WTC11 (cell line): ENCODE measurements around the gene IRS1. TPM values are rescaled to one million over a fixed set of nuclear protein-coding genes. Genes with fewer than 3 reads are reported as not detected.

ENCODE experiments used
- ATAC-seq: fragments of 200-7000 bp; cut with Tn5 transposase; 2 replicates; pipeline ENCODE4 v1.10.0; 2021; ENCODE audit warnings: mild to moderate bottlenecking, moderate library complexity
- CTCF ChIA-PET: fragments of 300-600 bp; sonication (Branson Sonifier 250); formaldehyde crosslinking; loops from one replicate; lab custom pipeline; 2021; ENCODE audit warnings: antibody characterized with exemption; lab: Charles Lee
- POLR2A ChIA-PET: fragments of 350-600 bp; sonication (Branson Sonifier 250); formaldehyde crosslinking; loops from one replicate; lab custom pipeline; 2021; ENCODE audit warnings: antibody characterized with exemption; lab: Charles Lee
- DNase-seq: peaks from one replicate; pipeline ENCODE4 v3.0.0; 2021; ENCODE audit warnings: low spot score
- H3K27ac Mint-ChIP-seq: 2 replicates; pipeline ENCODE4 v1.8.0; 2021; ENCODE audit warnings: mixed read lengths
- H3K27me3 Mint-ChIP-seq: 2 replicates; pipeline ENCODE4 v1.8.0; 2021; ENCODE audit warnings: low read depth, mild to moderate bottlenecking, moderate library complexity, mixed read lengths
- H3K36me3 Mint-ChIP-seq: 2 replicates; pipeline ENCODE4 v1.8.0; 2021; ENCODE audit warnings: mixed read lengths
- H3K4me1 Mint-ChIP-seq: 2 replicates; pipeline ENCODE4 v1.8.0; 2022; ENCODE audit warnings: mixed read lengths
- H3K4me3 Mint-ChIP-seq: 2 replicates; pipeline ENCODE4 v1.8.0; 2021; ENCODE audit warnings: mild to moderate bottlenecking, moderate library complexity, mixed read lengths
- H3K9me3 Mint-ChIP-seq: 2 replicates; pipeline ENCODE4 v1.8.0; 2021; ENCODE audit warnings: mixed read lengths
- AR ChIP-seq: fragments of 250-450 bp; sonication (Bioruptor Pico); IDR thresholded peaks from 2 replicates; pipeline ENCODE4 v1.9.0; 2021; ENCODE audit warnings: mild to moderate bottlenecking
- ARID4B ChIP-seq: sonication (generic); formaldehyde crosslinking; IDR thresholded peaks from 2 replicates; pipeline ENCODE4 v1.8.0; 2023; ENCODE audit warnings: missing genetic modification reagents, mild to moderate bottlenecking, borderline replicate concordance
- CBFB ChIP-seq: sonication (generic); formaldehyde crosslinking; IDR thresholded peaks from 2 replicates; pipeline ENCODE4 v1.8.1; 2022; ENCODE audit warnings: mild to moderate bottlenecking, low read depth, missing genetic modification reagents
- CDX4 ChIP-seq: fragments of 250-450 bp; sonication (Bioruptor Pico); IDR thresholded peaks from 2 replicates; pipeline ENCODE4 v1.9.0; 2021; ENCODE audit warnings: moderate library complexity, mild to moderate bottlenecking, inconsistent platforms, borderline replicate concordance
- CREB1 ChIP-seq: sonication (generic); formaldehyde crosslinking; IDR thresholded peaks from 2 replicates; pipeline ENCODE4 v1.8.0; 2023; ENCODE audit warnings: mild to moderate bottlenecking, missing genetic modification reagents
- CTCF ChIP-seq: fragments of 200-600 bp; IDR thresholded peaks from 2 replicates; pipeline ENCODE4 v1.8.0; 2022; ENCODE audit warnings: antibody characterized with exemption
- E2F1 ChIP-seq: sonication (generic); formaldehyde crosslinking; IDR thresholded peaks from 2 replicates; pipeline ENCODE4 v1.8.0; 2022; ENCODE audit warnings: mild to moderate bottlenecking, missing genetic modification reagents
- FOXK1 ChIP-seq: sonication (generic); formaldehyde crosslinking; IDR thresholded peaks from 2 replicates; pipeline ENCODE4 v1.8.0; 2022; ENCODE audit warnings: mild to moderate bottlenecking, moderate library complexity, missing genetic modification reagents
- HMGA2 ChIP-seq: fragments of 250-450 bp; sonication (Bioruptor Pico); IDR thresholded peaks from 2 replicates; pipeline ENCODE4 v1.4.0; 2021; ENCODE audit warnings: mild to moderate bottlenecking, moderate library complexity
- JUN ChIP-seq: sonication (generic); formaldehyde crosslinking; IDR thresholded peaks from 2 replicates; pipeline ENCODE4 v1.8.0; 2023; ENCODE audit warnings: mild to moderate bottlenecking, missing genetic modification reagents
- MXD4 ChIP-seq: fragments of 250-450 bp; sonication (Bioruptor Pico); IDR thresholded peaks from 2 replicates; pipeline ENCODE4 v1.8.0; 2021; ENCODE audit warnings: mild to moderate bottlenecking, moderate library complexity, borderline replicate concordance
- NFATC4 ChIP-seq: fragments of 250-450 bp; sonication (Bioruptor Pico); IDR thresholded peaks from 2 replicates; pipeline ENCODE4 v1.9.0; 2021; ENCODE audit warnings: mild to moderate bottlenecking
- NR2C2 ChIP-seq: sonication (generic); formaldehyde crosslinking; IDR thresholded peaks from 2 replicates; pipeline ENCODE4 v1.8.0; 2022; ENCODE audit warnings: mild to moderate bottlenecking, missing genetic modification reagents
- PRDM15 ChIP-seq: sonication (generic); formaldehyde crosslinking; IDR thresholded peaks from 2 replicates; pipeline ENCODE4 v1.8.0; 2022; ENCODE audit warnings: missing genetic modification reagents
- SMAD3 ChIP-seq: sonication (generic); formaldehyde crosslinking; IDR thresholded peaks from 2 replicates; pipeline ENCODE4 v1.8.0; 2022; ENCODE audit warnings: missing genetic modification reagents, mild to moderate bottlenecking, borderline replicate concordance
- SOX15 ChIP-seq: fragments of 250-450 bp; sonication (Bioruptor Pico); IDR thresholded peaks from 2 replicates; pipeline ENCODE4 v1.9.0; 2021; ENCODE audit warnings: mild to moderate bottlenecking
- ZMAT4 ChIP-seq: fragments of 250-450 bp; sonication (Bioruptor Pico); IDR thresholded peaks from 2 replicates; pipeline ENCODE4 v1.9.0; 2021; ENCODE audit warnings: mild to moderate bottlenecking
- ZNF219 ChIP-seq: sonication (generic); formaldehyde crosslinking; IDR thresholded peaks from 2 replicates; pipeline ENCODE4 v1.8.0; 2023; ENCODE audit warnings: missing genetic modification reagents, mild to moderate bottlenecking, borderline replicate concordance
- ZNF232 ChIP-seq: sonication (generic); formaldehyde crosslinking; IDR thresholded peaks from 2 replicates; pipeline ENCODE4 v1.8.0; 2022; ENCODE audit warnings: mild to moderate bottlenecking, missing genetic modification reagents
- total RNA-seq: library from RNA; stranded (reverse); gene quantifications from 3 replicates; pipeline ENCODE4 v1.2.3, GENCODE V29; 2021

Gene IRS1
- total RNA-seq, 1 experiment from 2014 or later, result 22.9 TPM

DNA sequence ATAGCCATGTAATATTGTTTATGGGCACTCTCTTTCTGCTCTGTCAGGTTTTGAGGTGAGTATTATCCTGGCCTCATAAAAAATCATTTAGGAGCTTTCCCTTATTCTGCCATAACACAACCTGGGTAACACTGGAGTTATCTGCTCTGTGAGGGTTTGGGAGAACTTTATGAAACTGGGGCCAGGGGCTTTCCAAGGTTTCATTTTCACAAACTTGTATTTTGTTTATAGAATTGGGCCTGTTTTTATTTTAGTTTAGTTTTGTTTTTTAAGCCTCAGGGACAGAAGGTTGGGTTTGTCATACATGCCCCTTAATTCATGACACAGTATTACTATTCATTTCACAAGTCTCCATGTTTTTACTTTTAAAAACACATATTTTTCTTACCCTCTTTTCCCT is 83.5 kb downstream of the IRS1 start:
- TF ChIP-seq PRDM15, result no peak
- no peak for TF ChIP-seq E2F1 (CRISPR knock-in tag)
- no peak for TF ChIP-seq NR2C2 (CRISPR knock-in tag)
- no peak for TF ChIP-seq ZMAT4
- TF ChIP-seq NFATC4, result no peak
- TF ChIP-seq CDX4 (CRISPR knock-in tag), result no peak
- no peak for TF ChIP-seq HMGA2 (CRISPR knock-in tag)
- TF ChIP-seq CREB1 (CRISPR knock-in tag), result no peak
- no peak for TF ChIP-seq MXD4 (CRISPR knock-in tag)
- no peak for TF ChIP-seq JUN (CRISPR knock-in tag)
- TF ChIP-seq SMAD3 (CRISPR knock-in tag), result no peak
- no peak for TF ChIP-seq SOX15 (CRISPR knock-in tag)
- TF ChIP-seq ZNF232 (CRISPR knock-in tag), result no peak
- TF ChIP-seq CTCF, result no peak
- Mint-ChIP-seq H3K4me3 (no peak overlapping the region), H3K27me3 (no peaks in the 10 kb centered on the region), H3K36me3 (no peaks in the 10 kb centered on the region), H3K9me3 (no peaks in the 10 kb centered on the region), H3K4me1 (peaks cover 6% of the 10 kb centered on the region), H3K27ac (no peak overlapping the region)
- DNase-seq (no peak), ATAC-seq (no peak)
- ChIA-PET CTCF (no interaction called here), POLR2A (no interaction called here)

- Mint-ChIP-seq H3K9me3 (no peaks in the 10 kb centered on the region), H3K27me3 (no peaks in the 10 kb centered on the region), H3K4me3 (no peak overlapping the region), H3K36me3 (no peaks in the 10 kb centered on the region), H3K4me1 (no peaks in the 10 kb centered on the region), H3K27ac (no peak overlapping the region)
- ChIA-PET POLR2A (no interaction called here), CTCF (no interaction called here)
- no peak for DNase-seq
- no peak for ATAC-seq
- TF ChIP-seq ARID4B, result no peak
- no peak for TF ChIP-seq ZNF219 (CRISPR knock-in tag)
- no peak for TF ChIP-seq AR (CRISPR knock-in tag)
- TF ChIP-seq FOXK1 (CRISPR knock-in tag), result no peak
- TF ChIP-seq CBFB, result no peak
Observed at GRCh38 chr2:226715347-226715990, 84.2 kb downstream of the IRS1 start.
